Measurements from ENCODE around the gene ATXN7L3. TPM values are rescaled to one million over a fixed set of nuclear protein-coding genes. Genes with fewer than 3 reads are reported as not detected.

Gene ATXN7L3
- total and polyA plus RNA-seq, 2 donors from 2014 or later, result 20.0 to 64.8 TPM

GRCh38 chr17:44214896-44215295, 15.2 kb upstream of the ATXN7L3 start:
- no peak for TF ChIP-seq CTCF (IDR thresholded peaks at IDR 0.05; ENCODE audit: borderline replicate concordance, extremely low read depth, insufficient read depth)
- Histone ChIP-seq H3K27ac (ENCODE audit: low read depth in 2 of 2, low read length in 2 of 2) (no peak overlapping the region), H3K4me3 (ENCODE audit: low read length in 3 of 3) (no peak overlapping the region), H3K27me3 (ENCODE audit: control insufficient read depth, insufficient read depth, low read length) (no peaks in the 10 kb centered on the region), H3K9me3 (ENCODE audit: control insufficient read depth in 2 of 3, insufficient read depth in 1 of 3, low read length in 3 of 3) (no peaks in the 10 kb centered on the region), H3K9ac (ENCODE audit: low read length in 3 of 3) (no peak overlapping the region), H3K36me3 (ENCODE audit: control insufficient read depth in 2 of 3, insufficient read depth in 3 of 3, low read length in 3 of 3) (peaks cover 26 to 43% (median 38%) of the 10 kb centered on the region in 3 donors), H3K4me1 (ENCODE audit: control insufficient read depth in 2 of 3, insufficient read depth in 2 of 3, low read depth in 1 of 3, low read length in 3 of 3) (peaks cover 3 to 28% (median 17%) of the 10 kb centered on the region in 3 donors)
- DNase-seq, result no peak
- FAIRE-seq, result no peak
- intact Hi-C loops (cut with DNase I), result loop anchor here (5.0 kb wide), 1 partner anchor 112 kb away; no protein-coding TSS in a partner anchor

- no peak for TF ChIP-seq CTCF (IDR thresholded peaks at IDR 0.05; ENCODE audit: borderline replicate concordance, extremely low read depth, insufficient read depth)
- DNase-seq, result no peak
- H3K4me3 ChIP-seq (ENCODE audit: low read length in 3 of 3), result no peak overlapping the region
- no peaks in the 10 kb centered on the region for H3K9me3 ChIP-seq (ENCODE audit: control insufficient read depth in 2 of 3, insufficient read depth in 1 of 3, low read length in 3 of 3)
- intact Hi-C loops (cut with DNase I), result loop anchor here (5.0 kb wide), 1 partner anchor 113 kb away; no protein-coding TSS in a partner anchor
- no peak overlapping the region for H3K9ac ChIP-seq (ENCODE audit: low read length in 3 of 3)
- H3K27ac ChIP-seq (ENCODE audit: low read depth in 2 of 2, low read length in 2 of 2), result no peak overlapping the region
- no peaks in the 10 kb centered on the region for H3K27me3 ChIP-seq (ENCODE audit: control insufficient read depth, insufficient read depth, low read length)
- no peak for FAIRE-seq
- peaks cover 30 to 46% (median 45%) of the 10 kb centered on the region in 3 donors for H3K36me3 ChIP-seq (ENCODE audit: control insufficient read depth in 2 of 3, insufficient read depth in 3 of 3, low read length in 3 of 3)
- peaks cover 3 to 28% (median 17%) of the 10 kb centered on the region in 3 donors for H3K4me1 ChIP-seq (ENCODE audit: control insufficient read depth in 2 of 3, insufficient read depth in 2 of 3, low read depth in 1 of 3, low read length in 3 of 3)
Observed at GRCh38 chr17:44214230-44214494, 14.5 kb upstream of the ATXN7L3 start.

GRCh38 chr17:44213403-44214229, 13.9 kb upstream of the ATXN7L3 start:
- DNase-seq (no peak), FAIRE-seq (no peak)
- Histone ChIP-seq H3K27me3 (ENCODE audit: control insufficient read depth, insufficient read depth, low read length) (no peaks in the 10 kb centered on the region), H3K36me3 (ENCODE audit: control insufficient read depth in 2 of 3, insufficient read depth in 3 of 3, low read length in 3 of 3) (peaks cover 31 to 49% (median 47%) of the 10 kb centered on the region in 3 donors), H3K4me1 (ENCODE audit: control insufficient read depth in 2 of 3, insufficient read depth in 2 of 3, low read depth in 1 of 3, low read length in 3 of 3) (peaks cover 3 to 28% (median 17%) of the 10 kb centered on the region in 3 donors), H3K4me3 (ENCODE audit: low read length in 3 of 3) (no peak overlapping the region), H3K9ac (ENCODE audit: low read length in 3 of 3) (no peak overlapping the region), H3K9me3 (ENCODE audit: control insufficient read depth in 2 of 3, insufficient read depth in 1 of 3, low read length in 3 of 3) (no peaks in the 10 kb centered on the region), H3K27ac (ENCODE audit: low read depth in 2 of 2, low read length in 2 of 2) (no peak overlapping the region)
- intact Hi-C loops (cut with DNase I), result loop anchor here (5.0 kb wide), 1 partner anchor 114 kb away; no protein-coding TSS in a partner anchor
- TF ChIP-seq CTCF (IDR thresholded peaks at IDR 0.05; ENCODE audit: borderline replicate concordance, extremely low read depth, insufficient read depth), result no peak
